WTC11 (cell line): ENCODE data around the gene FAM163A. TPM values are rescaled to one million over a fixed set of nuclear protein-coding genes. Genes with fewer than 3 reads are reported as not detected.

Experiments used
- ATAC-seq: fragments of 200-7000 bp; cut with Tn5 transposase; 2 replicates; pipeline ENCODE4 v1.10.0; 2021; ENCODE audit warnings: mild to moderate bottlenecking, moderate library complexity
- CTCF ChIA-PET: fragments of 300-600 bp; sonication (Branson Sonifier 250); formaldehyde crosslinking; loops from one replicate; lab custom pipeline; 2021; ENCODE audit warnings: antibody characterized with exemption; lab: Charles Lee
- POLR2A ChIA-PET: fragments of 350-600 bp; sonication (Branson Sonifier 250); formaldehyde crosslinking; loops from one replicate; lab custom pipeline; 2021; ENCODE audit warnings: antibody characterized with exemption; lab: Charles Lee
- DNase-seq: peaks from one replicate; pipeline ENCODE4 v3.0.0; 2021; ENCODE audit warnings: low spot score
- H3K27ac Mint-ChIP-seq: 2 replicates; pipeline ENCODE4 v1.8.0; 2021; ENCODE audit warnings: mixed read lengths
- H3K27me3 Mint-ChIP-seq: 2 replicates; pipeline ENCODE4 v1.8.0; 2021; ENCODE audit warnings: low read depth, mild to moderate bottlenecking, moderate library complexity, mixed read lengths
- H3K36me3 Mint-ChIP-seq: 2 replicates; pipeline ENCODE4 v1.8.0; 2021; ENCODE audit warnings: mixed read lengths
- H3K4me1 Mint-ChIP-seq: 2 replicates; pipeline ENCODE4 v1.8.0; 2022; ENCODE audit warnings: mixed read lengths
- H3K4me3 Mint-ChIP-seq: 2 replicates; pipeline ENCODE4 v1.8.0; 2021; ENCODE audit warnings: mild to moderate bottlenecking, moderate library complexity, mixed read lengths
- H3K9me3 Mint-ChIP-seq: 2 replicates; pipeline ENCODE4 v1.8.0; 2021; ENCODE audit warnings: mixed read lengths
- GTF2I ChIP-seq: fragments of 250-450 bp; sonication (Bioruptor Pico); conservative IDR thresholded peaks from 2 replicates; pipeline ENCODE4 v1.4.0; 2021; ENCODE audit warnings: mild to moderate bottlenecking
- HMGA2 ChIP-seq: fragments of 250-450 bp; sonication (Bioruptor Pico); IDR thresholded peaks from 2 replicates; pipeline ENCODE4 v1.4.0; 2021; ENCODE audit warnings: mild to moderate bottlenecking, moderate library complexity
- KAT7 ChIP-seq: sonication (generic); formaldehyde crosslinking; IDR thresholded peaks from 2 replicates; pipeline ENCODE4 v1.8.1; 2023; ENCODE audit warnings: missing genetic modification reagents, mild to moderate bottlenecking, borderline replicate concordance
- MXD4 ChIP-seq: fragments of 250-450 bp; sonication (Bioruptor Pico); IDR thresholded peaks from 2 replicates; pipeline ENCODE4 v1.8.0; 2021; ENCODE audit warnings: mild to moderate bottlenecking, moderate library complexity, borderline replicate concordance
- SOX15 ChIP-seq: fragments of 250-450 bp; sonication (Bioruptor Pico); IDR thresholded peaks from 2 replicates; pipeline ENCODE4 v1.9.0; 2021; ENCODE audit warnings: mild to moderate bottlenecking
- SP1 ChIP-seq: sonication (generic); formaldehyde crosslinking; conservative IDR thresholded peaks from 2 replicates; pipeline ENCODE4 v1.8.1; 2022; ENCODE audit warnings: missing genetic modification reagents
- ZNF138 ChIP-seq: sonication (generic); formaldehyde crosslinking; conservative IDR thresholded peaks from 2 replicates; pipeline ENCODE4 v1.8.1; 2022; ENCODE audit warnings: mild to moderate bottlenecking, moderate library complexity, missing genetic modification reagents
- ZNF671 ChIP-seq: fragments of 250-450 bp; sonication (Bioruptor Pico); IDR thresholded peaks from 2 replicates; pipeline ENCODE4 v1.8.0; 2021; ENCODE audit warnings: mild to moderate bottlenecking
- total RNA-seq: library from RNA; stranded (reverse); gene quantifications from 3 replicates; pipeline ENCODE4 v1.2.3, GENCODE V29; 2021
- TF ChIP-seq, protein P1 (sequence below): sonication (generic); formaldehyde crosslinking; IDR thresholded peaks from 2 replicates; pipeline ENCODE4 v1.8.1; 2023; ENCODE audit warnings: mild to moderate bottlenecking, missing genetic modification reagents, moderate library complexity
- TF ChIP-seq, protein P2 (sequence below): sonication (generic); formaldehyde crosslinking; IDR thresholded peaks from 2 replicates; pipeline ENCODE4 v1.8.1; 2022; ENCODE audit warnings: mild to moderate bottlenecking, missing genetic modification reagents, moderate library complexity, borderline replicate concordance
- TF ChIP-seq, protein P3 (sequence below): sonication (generic); formaldehyde crosslinking; IDR thresholded peaks from 2 replicates; pipeline ENCODE4 v1.8.0; 2022; ENCODE audit warnings: mild to moderate bottlenecking, missing genetic modification reagents
- TF ChIP-seq, protein P4 (sequence below): fragments of 250-450 bp; sonication (Bioruptor Pico); IDR thresholded peaks from 2 replicates; pipeline ENCODE4 v1.8.0; 2021; ENCODE audit warnings: mild to moderate bottlenecking
- TF ChIP-seq, protein P5 (sequence below): fragments of 200-600 bp; IDR thresholded peaks from 2 replicates; pipeline ENCODE4 v1.8.0; 2022; ENCODE audit warnings: antibody characterized with exemption
- TF ChIP-seq, protein P6 (sequence below): sonication (generic); formaldehyde crosslinking; IDR thresholded peaks from 2 replicates; pipeline ENCODE4 v1.8.0; 2022; ENCODE audit warnings: mild to moderate bottlenecking, missing genetic modification reagents
- TF ChIP-seq, protein P7 (sequence below): fragments of 250-450 bp; sonication (Bioruptor Pico); conservative IDR thresholded peaks from 2 replicates; pipeline ENCODE4 v1.9.0; 2021; ENCODE audit warnings: mild to moderate bottlenecking
- TF ChIP-seq, protein P8 (sequence below): fragments of 250-450 bp; sonication (Bioruptor Pico); IDR thresholded peaks from 2 replicates; pipeline ENCODE4 v1.9.0; 2021; ENCODE audit warnings: mild to moderate bottlenecking
- TF ChIP-seq, protein P9 (sequence below): fragments of 250-450 bp; sonication (Bioruptor Pico); IDR thresholded peaks from 2 replicates; pipeline ENCODE4 v1.9.0; 2021; ENCODE audit warnings: moderate library complexity, mild to moderate bottlenecking, inconsistent platforms, borderline replicate concordance

FAM163A gene
- total RNA-seq, 1 experiment from 2014 or later = 0.07 TPM

DNA sequence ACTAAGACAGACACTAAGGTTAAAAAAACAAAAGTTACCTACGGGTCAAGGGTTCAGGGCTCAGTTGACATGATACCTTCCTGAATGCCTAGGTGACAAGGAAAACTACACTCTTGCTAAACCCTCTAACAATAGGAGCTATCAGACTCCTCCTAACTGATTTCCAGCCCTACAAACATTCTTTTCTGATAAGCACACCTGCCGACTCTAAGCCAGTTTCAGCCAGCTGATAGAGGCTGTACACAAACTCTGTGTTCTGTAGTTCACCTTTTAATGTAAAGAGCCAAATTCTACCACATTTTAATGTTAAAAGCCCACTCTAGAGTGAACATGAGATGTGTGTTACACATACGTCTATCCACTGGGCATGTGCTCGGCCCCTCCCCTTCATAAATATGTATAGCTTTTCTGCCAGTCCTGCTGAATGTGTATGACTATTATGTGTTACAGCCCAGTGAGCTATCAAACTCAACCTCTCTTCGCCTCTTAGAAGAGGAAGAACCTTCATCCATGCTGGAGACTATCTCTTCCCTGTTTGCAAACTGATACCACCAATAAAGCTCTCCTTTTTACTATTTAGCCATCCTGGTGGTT lies 40.0 kb upstream of the FAM163A start:
- Mint-ChIP-seq H3K27me3 (no peaks in the 10 kb centered on the region), H3K27ac (no peak overlapping the region), H3K4me1 (no peaks in the 10 kb centered on the region), H3K9me3 (peaks cover 4% of the 10 kb centered on the region), H3K36me3 (no peaks in the 10 kb centered on the region), H3K4me3 (no peak overlapping the region)
- ChIA-PET POLR2A (no interaction called here), CTCF (interaction anchor here (1.4 to 14.4 kb wide), 2 partner anchors 109 to 117 kb away, joined by 3 to 914 read pairs; no protein-coding TSS in a partner anchor)
- DNase-seq = no peak
- no peak for ATAC-seq
- no peak for TF ChIP-seq MXD4 (CRISPR knock-in tag)
- TF ChIP-seq KAT7 (CRISPR knock-in tag) = no peak
- TF ChIP-seq SP1 (CRISPR knock-in tag) = no peak
- no peak for TF ChIP-seq ZNF138 (CRISPR knock-in tag)
- TF ChIP-seq, protein P1, sequence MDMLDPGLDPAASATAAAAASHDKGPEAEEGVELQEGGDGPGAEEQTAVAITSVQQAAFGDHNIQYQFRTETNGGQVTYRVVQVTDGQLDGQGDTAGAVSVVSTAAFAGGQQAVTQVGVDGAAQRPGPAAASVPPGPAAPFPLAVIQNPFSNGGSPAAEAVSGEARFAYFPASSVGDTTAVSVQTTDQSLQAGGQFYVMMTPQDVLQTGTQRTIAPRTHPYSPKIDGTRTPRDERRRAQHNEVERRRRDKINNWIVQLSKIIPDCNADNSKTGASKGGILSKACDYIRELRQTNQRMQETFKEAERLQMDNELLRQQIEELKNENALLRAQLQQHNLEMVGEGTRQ (CRISPR knock-in tag) = no peak
- peak; percentile 3; the same call in 1 of the 2 replicates for TF ChIP-seq HMGA2 (CRISPR knock-in tag)
- TF ChIP-seq, protein P2, sequence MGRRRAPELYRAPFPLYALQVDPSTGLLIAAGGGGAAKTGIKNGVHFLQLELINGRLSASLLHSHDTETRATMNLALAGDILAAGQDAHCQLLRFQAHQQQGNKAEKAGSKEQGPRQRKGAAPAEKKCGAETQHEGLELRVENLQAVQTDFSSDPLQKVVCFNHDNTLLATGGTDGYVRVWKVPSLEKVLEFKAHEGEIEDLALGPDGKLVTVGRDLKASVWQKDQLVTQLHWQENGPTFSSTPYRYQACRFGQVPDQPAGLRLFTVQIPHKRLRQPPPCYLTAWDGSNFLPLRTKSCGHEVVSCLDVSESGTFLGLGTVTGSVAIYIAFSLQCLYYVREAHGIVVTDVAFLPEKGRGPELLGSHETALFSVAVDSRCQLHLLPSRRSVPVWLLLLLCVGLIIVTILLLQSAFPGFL = no peak

DNA sequence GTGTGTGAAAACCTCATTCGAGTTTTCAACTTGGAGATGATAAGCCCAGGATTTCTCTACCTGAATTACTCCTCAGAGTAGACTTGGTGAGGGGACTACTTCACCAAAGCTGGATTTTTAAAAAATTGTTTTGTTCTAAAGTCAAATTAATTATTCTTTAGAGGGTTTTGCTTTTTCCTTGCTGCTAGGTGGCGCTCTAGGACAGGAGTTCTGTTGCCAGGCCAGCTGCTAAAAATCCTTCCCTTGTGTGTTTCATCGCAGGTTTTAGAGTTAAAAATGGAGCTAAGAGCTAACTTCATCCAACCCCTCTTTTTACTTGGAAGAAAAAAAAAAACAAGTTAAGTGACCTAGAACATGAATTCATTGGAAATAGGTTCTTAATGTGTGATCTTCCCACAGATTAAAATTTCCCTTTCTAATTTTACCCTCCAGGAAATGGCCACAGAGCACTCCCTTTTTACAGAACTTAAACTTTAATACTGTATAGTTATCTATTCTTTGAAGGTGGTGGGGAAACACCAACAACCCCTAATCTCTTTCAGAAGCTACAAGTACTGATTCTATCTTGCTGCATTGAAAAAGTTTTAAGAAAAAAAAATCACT lies 36.7 kb upstream of the FAM163A start:
- H3K36me3 Mint-ChIP-seq = no peaks in the 10 kb centered on the region
- TF ChIP-seq, protein P3, sequence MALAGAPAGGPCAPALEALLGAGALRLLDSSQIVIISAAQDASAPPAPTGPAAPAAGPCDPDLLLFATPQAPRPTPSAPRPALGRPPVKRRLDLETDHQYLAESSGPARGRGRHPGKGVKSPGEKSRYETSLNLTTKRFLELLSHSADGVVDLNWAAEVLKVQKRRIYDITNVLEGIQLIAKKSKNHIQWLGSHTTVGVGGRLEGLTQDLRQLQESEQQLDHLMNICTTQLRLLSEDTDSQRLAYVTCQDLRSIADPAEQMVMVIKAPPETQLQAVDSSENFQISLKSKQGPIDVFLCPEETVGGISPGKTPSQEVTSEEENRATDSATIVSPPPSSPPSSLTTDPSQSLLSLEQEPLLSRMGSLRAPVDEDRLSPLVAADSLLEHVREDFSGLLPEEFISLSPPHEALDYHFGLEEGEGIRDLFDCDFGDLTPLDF (CRISPR knock-in tag) = no peak
- TF ChIP-seq, protein P4, sequence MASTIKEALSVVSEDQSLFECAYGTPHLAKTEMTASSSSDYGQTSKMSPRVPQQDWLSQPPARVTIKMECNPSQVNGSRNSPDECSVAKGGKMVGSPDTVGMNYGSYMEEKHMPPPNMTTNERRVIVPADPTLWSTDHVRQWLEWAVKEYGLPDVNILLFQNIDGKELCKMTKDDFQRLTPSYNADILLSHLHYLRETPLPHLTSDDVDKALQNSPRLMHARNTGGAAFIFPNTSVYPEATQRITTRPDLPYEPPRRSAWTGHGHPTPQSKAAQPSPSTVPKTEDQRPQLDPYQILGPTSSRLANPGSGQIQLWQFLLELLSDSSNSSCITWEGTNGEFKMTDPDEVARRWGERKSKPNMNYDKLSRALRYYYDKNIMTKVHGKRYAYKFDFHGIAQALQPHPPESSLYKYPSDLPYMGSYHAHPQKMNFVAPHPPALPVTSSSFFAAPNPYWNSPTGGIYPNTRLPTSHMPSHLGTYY = no peak
- TF ChIP-seq, protein P5, sequence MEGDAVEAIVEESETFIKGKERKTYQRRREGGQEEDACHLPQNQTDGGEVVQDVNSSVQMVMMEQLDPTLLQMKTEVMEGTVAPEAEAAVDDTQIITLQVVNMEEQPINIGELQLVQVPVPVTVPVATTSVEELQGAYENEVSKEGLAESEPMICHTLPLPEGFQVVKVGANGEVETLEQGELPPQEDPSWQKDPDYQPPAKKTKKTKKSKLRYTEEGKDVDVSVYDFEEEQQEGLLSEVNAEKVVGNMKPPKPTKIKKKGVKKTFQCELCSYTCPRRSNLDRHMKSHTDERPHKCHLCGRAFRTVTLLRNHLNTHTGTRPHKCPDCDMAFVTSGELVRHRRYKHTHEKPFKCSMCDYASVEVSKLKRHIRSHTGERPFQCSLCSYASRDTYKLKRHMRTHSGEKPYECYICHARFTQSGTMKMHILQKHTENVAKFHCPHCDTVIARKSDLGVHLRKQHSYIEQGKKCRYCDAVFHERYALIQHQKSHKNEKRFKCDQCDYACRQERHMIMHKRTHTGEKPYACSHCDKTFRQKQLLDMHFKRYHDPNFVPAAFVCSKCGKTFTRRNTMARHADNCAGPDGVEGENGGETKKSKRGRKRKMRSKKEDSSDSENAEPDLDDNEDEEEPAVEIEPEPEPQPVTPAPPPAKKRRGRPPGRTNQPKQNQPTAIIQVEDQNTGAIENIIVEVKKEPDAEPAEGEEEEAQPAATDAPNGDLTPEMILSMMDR = peak; percentile 68
- ATAC-seq = peak; percentile 41; the same call in 1 of the 2 replicates
- DNase-seq = peak; percentile 53
- ChIA-PET POLR2A (interaction anchor here (0.9 to 1.3 kb wide), 3 partner anchors 82 to 108 kb away, joined by 3 to 9 read pairs (median 3); no protein-coding TSS in a partner anchor), CTCF (interaction anchor here (0.5 to 14.4 kb wide), 47 partner anchors 10 to 1152 kb away, joined by 3 to 914 read pairs (median 5); partner anchors contain the start of genes FAM163A and SOAT1)
- H3K27me3 Mint-ChIP-seq = no peaks in the 10 kb centered on the region
- no peak overlapping the region for H3K27ac Mint-ChIP-seq
- no peaks in the 10 kb centered on the region for H3K4me1 Mint-ChIP-seq
- no peak overlapping the region for H3K4me3 Mint-ChIP-seq
- no peaks in the 10 kb centered on the region for H3K9me3 Mint-ChIP-seq

DNA sequence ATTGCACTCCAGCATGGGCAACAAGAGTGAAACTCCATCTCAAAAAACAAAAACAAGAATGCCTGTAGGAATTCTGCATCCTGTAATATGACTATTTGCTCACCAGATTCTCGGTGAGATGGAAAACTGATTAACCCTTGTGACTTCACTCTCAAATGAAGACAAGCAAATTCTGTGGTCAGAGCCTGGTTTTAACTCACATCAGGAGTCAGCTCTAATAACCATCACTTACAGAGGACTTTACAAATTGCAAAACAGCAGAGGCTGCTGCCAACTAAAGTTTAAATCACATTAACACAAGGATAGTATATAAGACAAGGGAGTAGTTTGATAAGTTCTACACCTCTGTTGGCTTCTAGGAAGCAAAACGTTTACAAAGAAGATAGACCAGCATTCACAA lies 35.7 kb upstream of the FAM163A start:
- ATAC-seq (no peak), DNase-seq (no peak)
- Mint-ChIP-seq H3K27ac (no peak overlapping the region), H3K4me1 (no peaks in the 10 kb centered on the region), H3K9me3 (no peaks in the 10 kb centered on the region), H3K36me3 (no peaks in the 10 kb centered on the region), H3K4me3 (no peak overlapping the region), H3K27me3 (no peaks in the 10 kb centered on the region)
- POLR2A ChIA-PET = no interaction called here
- CTCF ChIA-PET = interaction anchor here (2.0 to 14.4 kb wide), 3 partner anchors 27 to 105 kb away, joined by 7 to 914 read pairs (median 19); no protein-coding TSS in a partner anchor
- TF ChIP-seq, protein P4 = no peak
- TF ChIP-seq, protein P6, sequence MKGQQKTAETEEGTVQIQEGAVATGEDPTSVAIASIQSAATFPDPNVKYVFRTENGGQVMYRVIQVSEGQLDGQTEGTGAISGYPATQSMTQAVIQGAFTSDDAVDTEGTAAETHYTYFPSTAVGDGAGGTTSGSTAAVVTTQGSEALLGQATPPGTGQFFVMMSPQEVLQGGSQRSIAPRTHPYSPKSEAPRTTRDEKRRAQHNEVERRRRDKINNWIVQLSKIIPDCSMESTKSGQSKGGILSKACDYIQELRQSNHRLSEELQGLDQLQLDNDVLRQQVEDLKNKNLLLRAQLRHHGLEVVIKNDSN (CRISPR knock-in tag) = no peak
- TF ChIP-seq, protein P7, sequence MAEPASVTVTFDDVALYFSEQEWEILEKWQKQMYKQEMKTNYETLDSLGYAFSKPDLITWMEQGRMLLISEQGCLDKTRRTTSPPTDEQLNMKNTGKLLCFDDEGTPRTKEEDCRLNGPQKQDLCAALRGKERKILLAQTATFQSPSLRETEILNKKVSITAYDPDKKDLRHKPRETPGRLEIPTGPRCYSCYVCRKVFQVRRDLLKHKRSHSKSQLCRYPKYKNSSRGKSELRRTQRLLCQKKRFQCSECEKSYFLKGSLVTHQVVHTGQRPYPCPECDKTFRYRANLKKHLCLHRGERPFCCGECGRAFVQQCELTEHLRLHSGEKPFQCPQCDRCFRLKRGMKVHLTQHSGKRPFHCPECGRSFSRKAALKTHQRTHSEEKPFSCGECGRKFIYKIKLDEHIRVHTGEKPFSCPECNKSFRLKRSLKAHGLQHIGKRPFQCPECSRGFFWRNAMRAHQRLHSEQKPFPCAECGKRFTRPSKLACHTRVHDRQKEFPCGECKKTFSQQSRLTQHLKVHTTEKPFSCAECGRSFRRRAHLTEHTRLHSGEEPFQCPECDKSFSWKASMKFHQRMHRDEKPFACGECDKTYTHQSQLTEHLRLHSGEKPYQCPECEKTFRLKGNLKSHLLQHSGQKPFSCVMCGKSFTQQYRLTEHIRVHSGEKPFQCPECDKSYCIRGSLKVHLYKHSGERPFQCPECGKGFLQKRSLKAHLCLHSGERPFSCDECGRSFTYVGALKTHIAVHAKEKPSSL (CRISPR knock-in tag) = no peak
- TF ChIP-seq, protein P8, sequence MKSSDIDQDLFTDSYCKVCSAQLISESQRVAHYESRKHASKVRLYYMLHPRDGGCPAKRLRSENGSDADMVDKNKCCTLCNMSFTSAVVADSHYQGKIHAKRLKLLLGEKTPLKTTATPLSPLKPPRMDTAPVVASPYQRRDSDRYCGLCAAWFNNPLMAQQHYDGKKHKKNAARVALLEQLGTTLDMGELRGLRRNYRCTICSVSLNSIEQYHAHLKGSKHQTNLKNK (CRISPR knock-in tag) = no peak
- TF ChIP-seq, protein P9, sequence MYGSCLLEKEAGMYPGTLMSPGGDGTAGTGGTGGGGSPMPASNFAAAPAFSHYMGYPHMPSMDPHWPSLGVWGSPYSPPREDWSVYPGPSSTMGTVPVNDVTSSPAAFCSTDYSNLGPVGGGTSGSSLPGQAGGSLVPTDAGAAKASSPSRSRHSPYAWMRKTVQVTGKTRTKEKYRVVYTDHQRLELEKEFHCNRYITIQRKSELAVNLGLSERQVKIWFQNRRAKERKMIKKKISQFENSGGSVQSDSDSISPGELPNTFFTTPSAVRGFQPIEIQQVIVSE (CRISPR knock-in tag) = no peak
- TF ChIP-seq ZNF671 (CRISPR knock-in tag) (no peak), SOX15 (CRISPR knock-in tag) (no peak), GTF2I (CRISPR knock-in tag) (no peak)
